Vagina (tissue), 2 donors: ENCODE results near the gene SIRPB2. TPM values are rescaled to one million over a fixed set of nuclear protein-coding genes. Genes with fewer than 3 reads are reported as not detected.
"Not testable (repeated sequence)": the region's sequence is repeated elsewhere in the genome, so short reads cannot be mapped to it uniquely, and the experiment has no call there.

ENCODE experiments used
- DNase-seq, 2 donors: peaks; one replicate each; pipeline ENCODE4 v3.0.0-alpha.2; 2017; ENCODE audit errors: extremely low spot score in 2 of 2
- H3K27ac ChIP-seq: fragments of 200-600 bp; sonication (generic); one replicate; pipeline ENCODE4 v1.5.1; 2019
- H3K27me3 ChIP-seq: fragments of 200-600 bp; sonication (generic); one replicate; pipeline ENCODE4 v1.5.1; 2019
- H3K36me3 ChIP-seq, 2 donors: fragments of 200-600 bp; sonication (generic); one replicate each; pipeline ENCODE4 v1.5.1; 2017 to 2019
- H3K4me1 ChIP-seq: fragments of 200-600 bp; sonication (generic); one replicate; pipeline ENCODE4 v1.5.1; 2019
- H3K4me3 ChIP-seq, 2 donors: fragments of 200-600 bp; sonication (generic); 1 replicate in 1 of 2; 2 replicates in 1 of 2; pipeline ENCODE4 v1.5.1; 2016 to 2019
- H3K9me3 ChIP-seq: fragments of 200-600 bp; sonication (generic); one replicate; pipeline ENCODE4 v1.5.1; 2019
- CTCF ChIP-seq, 3 experiments: fragments of 450-650 bp in 2 of 3; fragments of 200-600 bp in 1 of 3; sonication (generic) in 1 of 3; IDR thresholded peaks; one replicate each; pipeline ENCODE4 v1.5.1; 2017 to 2019; ENCODE audit warnings: antibody characterized with exemption in 3 of 3, mild to moderate bottlenecking in 2 of 3, moderate library complexity in 2 of 3
- POLR2A ChIP-seq, 2 donors: fragments of 450-650 bp; IDR thresholded peaks; one replicate each; pipeline ENCODE4 v1.6.1; 2017; ENCODE audit warnings: antibody characterized with exemption in 2 of 2, mild to moderate bottlenecking in 2 of 2, moderate library complexity in 2 of 2
- POLR2AphosphoS5 ChIP-seq, 2 donors: sonication (generic); formaldehyde crosslinking; IDR thresholded peaks; one replicate each; pipeline ENCODE4 v1.9.0; 2017; ENCODE audit warnings: antibody characterized with exemption in 2 of 2, mild to moderate bottlenecking in 2 of 2, low read depth in 1 of 2; ENCODE audit not compliant: insufficient read depth in 1 of 2
- intact Hi-C: fragments of 100-400 bp; cut with DNase I; formaldehyde crosslinking; loops from one replicate; pipeline ENCODE4 v1.15.1; 2023
- total RNA-seq: library from RNA; depleted of rRNA; stranded (reverse); fragments of >200 nt; gene quantifications from one replicate; pipeline ENCODE4 v1.2.3, GENCODE V29; 2016

Gene SIRPB2
- total RNA-seq, 1 donor from 2014 or later: 2.9 TPM

GRCh38 chr20:1505361-1505760 lies 14.1 kb upstream of the SIRPB2 start:
- H3K4me3 ChIP-seq: no peak overlapping the region
- peaks cover 8% of the 10 kb centered on the region for H3K4me1 ChIP-seq
- DNase-seq: no peak
- no peaks in the 10 kb centered on the region for H3K27me3 ChIP-seq
- H3K36me3 ChIP-seq: no peaks in the 10 kb centered on the region
- H3K27ac ChIP-seq: no peak overlapping the region
- TF ChIP-seq POLR2A (IDR thresholded peaks at IDR 0.05): no peak
- TF ChIP-seq POLR2AphosphoS5 (IDR thresholded peaks at IDR 0.05; ENCODE audit: insufficient read depth in 1 of 2, low read depth in 1 of 2): no peak
- TF ChIP-seq CTCF (IDR thresholded peaks at IDR 0.05): no peak
- H3K9me3 ChIP-seq: no peaks in the 10 kb centered on the region
- intact Hi-C loops: no loop called here

- Histone ChIP-seq H3K4me3 (no peak overlapping the region), H3K36me3 (no peaks in the 10 kb centered on the region), H3K27me3 (no peaks in the 10 kb centered on the region), H3K9me3 (no peaks in the 10 kb centered on the region), H3K27ac (no peak overlapping the region), H3K4me1 (peaks cover 8% of the 10 kb centered on the region)
- TF ChIP-seq POLR2A (IDR thresholded peaks at IDR 0.05) (no peak), CTCF (IDR thresholded peaks at IDR 0.05) (peak; percentile 66 to 95 (median 86)), POLR2AphosphoS5 (IDR thresholded peaks at IDR 0.05; ENCODE audit: insufficient read depth in 1 of 2, low read depth in 1 of 2) (peak in 1 of 2 donors; percentile 73)
- no peak for DNase-seq
- intact Hi-C loops: no loop called here
These were observed 12.5 kb upstream of the SIRPB2 start for GRCh38 chr20:1503564-1504227.

GRCh38 chr20:1500496-1500895 lies 9.3 kb upstream of the SIRPB2 start:
- intact Hi-C loops: no loop called here

GRCh38 chr20:1499528-1500420 lies 8.6 kb upstream of the SIRPB2 start:
- Histone ChIP-seq H3K4me3 (no peak overlapping the region), H3K36me3 (no peaks in the 10 kb centered on the region), H3K4me1 (peaks cover 8% of the 10 kb centered on the region), H3K27me3 (no peaks in the 10 kb centered on the region), H3K27ac (peak overlapping the region; percentile 57), H3K9me3 (no peaks in the 10 kb centered on the region)
- DNase-seq: no peak
- intact Hi-C loops: no loop called here
- TF ChIP-seq CTCF (IDR thresholded peaks at IDR 0.05) (no peak), POLR2A (IDR thresholded peaks at IDR 0.05) (no peak), POLR2AphosphoS5 (IDR thresholded peaks at IDR 0.05; ENCODE audit: insufficient read depth in 1 of 2, low read depth in 1 of 2) (no peak)

More at GRCh38 chr20:1500496-1500895, 9.3 kb upstream of the SIRPB2 start:
- Histone ChIP-seq H3K4me3 (no peak overlapping the region), H3K9me3 (no peaks in the 10 kb centered on the region), H3K36me3 (no peaks in the 10 kb centered on the region), H3K27me3 (no peaks in the 10 kb centered on the region), H3K4me1 (peaks cover 8% of the 10 kb centered on the region), H3K27ac (peak overlapping the region; percentile 57)
- DNase-seq: no peak
- no peak for TF ChIP-seq POLR2A (IDR thresholded peaks at IDR 0.05)
- TF ChIP-seq POLR2AphosphoS5 (IDR thresholded peaks at IDR 0.05; ENCODE audit: insufficient read depth in 1 of 2, low read depth in 1 of 2): no peak
- no peak for TF ChIP-seq CTCF (IDR thresholded peaks at IDR 0.05)

GRCh38 chr20:1497371-1497770 lies 6.2 kb upstream of the SIRPB2 start:
- intact Hi-C loops, H3K4me3 ChIP-seq, H3K4me1 ChIP-seq, DNase-seq, H3K9me3 ChIP-seq, H3K36me3 ChIP-seq, H3K27ac ChIP-seq, H3K27me3 ChIP-seq: not testable (repeated sequence)
